Astrocyte of the spinal cord (primary cell): Measurements from ENCODE around the gene TNFRSF1A.

Experiments
- DNase-seq: peaks from one replicate; pipeline ENCODE4 v3.0.0; 2011; ENCODE audit warnings: low read depth, low spot score
- H3K4me3 ChIP-seq: 2 replicates; pipeline ENCODE4 v1.5.1; 2011; ENCODE audit warnings: low read depth, mild to moderate bottlenecking, low read length, moderate library complexity
- CTCF ChIP-seq: IDR thresholded peaks from 2 replicates; pipeline ENCODE4 v1.5.1; 2012; ENCODE audit warnings: low read depth, mild to moderate bottlenecking, low read length, inconsistent platforms
- in situ Hi-C: cut with HindIII; loops from 2 replicates; pipeline ENCODE4 v1.10.0; 2017; ENCODE audit warnings: low sequenced_read_pairs

TNFRSF1A gene

GRCh38 chr12:6341417-6342139 lies at the start of gene TNFRSF1A:
TNFRSF1A (minus strand) TSS chr12:6342076; CDS start chr12:6341814, 262 bp downstream.
- in situ Hi-C loops, result no loop called here
- H3K4me3 ChIP-seq, result peak within 1 kb of the TSS; percentile 98
- no peak for TF ChIP-seq CTCF
- DNase-seq, result peak; percentile 84

DNA sequence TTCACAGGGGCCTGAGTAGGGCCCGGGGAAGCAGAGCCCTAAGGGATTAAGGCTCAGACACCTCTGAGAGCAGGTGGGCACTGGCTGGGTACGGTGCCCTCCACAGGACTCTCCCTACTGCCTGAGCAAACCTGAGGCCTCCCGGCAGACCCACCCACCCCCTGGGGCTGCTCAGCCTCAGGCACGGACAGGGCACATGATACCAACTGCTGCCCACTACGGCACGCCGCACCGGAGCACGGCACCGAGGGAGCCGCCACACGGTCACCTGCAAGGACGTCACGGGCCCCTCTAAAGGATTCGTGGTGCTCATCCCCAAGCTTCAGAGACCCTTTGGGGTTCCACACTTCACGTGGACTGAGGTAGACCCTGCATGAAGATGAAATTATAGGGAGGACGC lies 49.1 kb upstream of the TNFRSF1A start:
- DNase-seq, result no peak
- H3K4me3 ChIP-seq, result no peak overlapping the region
- TF ChIP-seq CTCF, result no peak
- in situ Hi-C loops, result no loop called here

DNA sequence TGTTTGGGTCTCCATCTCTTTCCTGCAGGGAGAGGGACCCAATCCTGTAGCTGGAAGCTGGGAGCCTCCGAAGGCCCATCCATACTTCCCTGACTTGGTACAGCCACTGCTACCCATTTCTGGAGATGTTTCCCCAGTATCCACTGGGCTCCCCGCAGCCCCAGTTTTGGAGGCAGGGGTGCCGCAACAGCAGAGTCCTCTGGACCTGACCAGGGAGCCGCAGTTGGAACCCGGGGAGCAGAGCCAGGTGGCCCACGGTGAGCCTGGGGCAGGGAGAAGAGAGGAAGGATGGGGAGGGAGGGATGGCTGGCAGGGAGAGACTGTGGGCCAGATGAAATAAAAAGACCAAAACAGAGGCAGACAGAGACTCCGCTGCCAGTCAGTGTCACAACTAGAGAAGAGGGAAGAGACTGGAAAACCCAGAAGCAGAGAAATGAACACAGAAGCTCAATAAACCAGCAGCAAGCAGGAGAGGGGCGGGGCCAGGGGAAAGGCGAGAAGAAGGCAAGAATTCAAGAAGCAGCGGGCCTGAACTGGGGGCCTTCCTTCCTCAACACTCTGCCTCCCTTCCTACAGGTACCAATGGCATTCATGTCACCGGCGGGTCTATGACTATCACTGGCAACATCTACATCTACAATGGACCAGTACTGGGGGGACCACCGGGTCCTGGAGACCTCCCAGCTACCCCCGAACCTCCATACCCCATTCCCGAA lies 48.4 kb upstream of the TNFRSF1A start:
- no peak overlapping the region for H3K4me3 ChIP-seq
- in situ Hi-C loops, result no loop called here
- DNase-seq, result no peak
- TF ChIP-seq CTCF, result no peak

GRCh38 chr12:6387541-6387940 lies 45.7 kb upstream of the TNFRSF1A start:
- in situ Hi-C loops, result no loop called here
- H3K4me3 ChIP-seq, result no peak overlapping the region
- no peak for DNase-seq
- no peak for TF ChIP-seq CTCF

DNA sequence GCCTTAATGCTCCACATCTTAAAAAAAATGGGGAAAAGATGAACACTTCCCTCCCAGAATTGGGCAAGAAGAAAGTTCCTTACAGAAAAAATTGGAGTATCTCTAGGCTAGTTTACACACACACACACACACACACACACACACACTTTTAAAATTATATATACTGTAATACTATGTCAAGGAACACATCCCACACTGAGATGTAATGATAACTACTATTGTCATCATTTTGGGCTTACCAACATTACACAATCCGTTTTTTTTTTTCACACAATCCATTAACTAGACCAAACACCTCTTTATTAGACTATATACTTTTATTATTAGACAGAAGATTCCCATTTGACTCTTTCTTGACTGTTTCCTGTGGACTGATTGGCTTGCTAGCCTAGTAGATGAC lies 44.6 kb upstream of the TNFRSF1A start:
- H3K4me3 ChIP-seq, result no peak overlapping the region
- in situ Hi-C loops, result no loop called here
- DNase-seq, result no peak
- no peak for TF ChIP-seq CTCF

DNA sequence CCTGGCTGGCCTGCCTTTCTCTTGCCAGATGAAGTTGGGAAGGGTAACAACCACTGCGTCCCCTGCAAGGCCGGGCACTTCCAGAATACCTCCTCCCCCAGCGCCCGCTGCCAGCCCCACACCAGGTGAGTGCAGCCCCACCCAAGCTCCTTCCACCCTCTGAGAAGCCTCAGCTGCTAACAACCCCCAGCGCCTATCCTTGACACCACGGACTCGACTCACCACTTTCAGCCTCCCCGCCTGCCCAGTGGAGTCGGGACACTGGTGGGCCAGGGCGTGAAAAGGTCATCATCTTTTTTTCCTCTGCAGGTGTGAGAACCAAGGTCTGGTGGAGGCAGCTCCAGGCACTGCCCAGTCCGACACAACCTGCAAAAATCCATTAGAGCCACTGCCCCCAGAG lies 44.2 kb upstream of the TNFRSF1A start:
- no peak for TF ChIP-seq CTCF
- no peak overlapping the region for H3K4me3 ChIP-seq
- in situ Hi-C loops, result no loop called here
- no peak for DNase-seq
